ENCODE data around the gene AFAP1L2. TPM values are rescaled to one million over a fixed set of nuclear protein-coding genes. Genes with fewer than 3 reads are reported as not detected.

The AFAP1L2 gene
- polyA plus RNA-seq, 4 donors: 29.2 to 48.8 (median 44.9) TPM

GRCh38 chr10:114418109-114418508 is 13.8 kb upstream of the AFAP1L2 start:
- DNase-seq (ENCODE audit: low read depth in 4 of 4, low spot score in 3 of 4): no peak

GRCh38 chr10:114412907-114413797 is 8.8 kb upstream of the AFAP1L2 start:
- no peak for DNase-seq (ENCODE audit: low read depth in 4 of 4, low spot score in 3 of 4)

GRCh38 chr10:114408968-114409444 is 4.7 kb upstream of the AFAP1L2 start:
- no peak for DNase-seq (ENCODE audit: low read depth in 4 of 4, low spot score in 3 of 4)

GRCh38 chr10:114408112-114408967 is 4.0 kb upstream of the AFAP1L2 start:
- DNase-seq (ENCODE audit: low read depth in 4 of 4, low spot score in 3 of 4): no peak

GRCh38 chr10:114406455-114406854 is 2.2 kb upstream of the AFAP1L2 start:
- DNase-seq (ENCODE audit: low read depth in 4 of 4, low spot score in 3 of 4): no peak

- DNase-seq (ENCODE audit: low read depth in 4 of 4, low spot score in 3 of 4): no peak
These were observed 679 bp upstream of the AFAP1L2 start for GRCh38 chr10:114405011-114405350.

- no peak for DNase-seq (ENCODE audit: low read depth in 4 of 4, low spot score in 3 of 4)
These were observed 651 bp downstream of the AFAP1L2 start for GRCh38 chr10:114403541-114404161.

- no peak for DNase-seq (ENCODE audit: low read depth in 4 of 4, low spot score in 3 of 4)
These were observed 1.3 kb downstream of the AFAP1L2 start for GRCh38 chr10:114402871-114403540.

GRCh38 chr10:114402233-114402632 is 2.1 kb downstream of the AFAP1L2 start:
- DNase-seq (ENCODE audit: low read depth in 4 of 4, low spot score in 3 of 4): no peak

- DNase-seq (ENCODE audit: low read depth in 4 of 4, low spot score in 3 of 4): no peak
These were observed 3.0 kb downstream of the AFAP1L2 start for GRCh38 chr10:114401195-114401791.

GRCh38 chr10:114400091-114400490 is 4.2 kb downstream of the AFAP1L2 start:
- DNase-seq (ENCODE audit: low read depth in 4 of 4, low spot score in 3 of 4): no peak

- DNase-seq (ENCODE audit: low read depth in 4 of 4, low spot score in 3 of 4): no peak
These were observed 4.7 kb downstream of the AFAP1L2 start for GRCh38 chr10:114399576-114399975.

- DNase-seq (ENCODE audit: low read depth in 4 of 4, low spot score in 3 of 4): no peak
These were observed 5.5 kb downstream of the AFAP1L2 start for GRCh38 chr10:114398587-114399331.

GRCh38 chr10:114397651-114398145 is 6.6 kb downstream of the AFAP1L2 start:
- DNase-seq (ENCODE audit: low read depth in 4 of 4, low spot score in 3 of 4): no peak

GRCh38 chr10:114396464-114396863 is 7.8 kb downstream of the AFAP1L2 start:
- no peak for DNase-seq (ENCODE audit: low read depth in 4 of 4, low spot score in 3 of 4)

- DNase-seq (ENCODE audit: low read depth in 4 of 4, low spot score in 3 of 4): no peak
These were observed 8.8 kb downstream of the AFAP1L2 start for GRCh38 chr10:114395366-114396022.

- DNase-seq (ENCODE audit: low read depth in 4 of 4, low spot score in 3 of 4): no peak
These were observed 9.8 kb downstream of the AFAP1L2 start for GRCh38 chr10:114394531-114394930.

- DNase-seq (ENCODE audit: low read depth in 4 of 4, low spot score in 3 of 4): no peak
These were observed 10.4 kb downstream of the AFAP1L2 start for GRCh38 chr10:114393886-114394285.

GRCh38 chr10:114393482-114393881 is 10.8 kb downstream of the AFAP1L2 start:
- DNase-seq (ENCODE audit: low read depth in 4 of 4, low spot score in 3 of 4): no peak

Measured in left renal pelvis (tissue), 4 donors.